ENCODE results near the gene CSPG4.
"Not testable (repeated sequence)": the region's sequence is repeated elsewhere in the genome, so short reads cannot be mapped to it uniquely, and the experiment has no call there.

CSPG4 gene

GRCh38 chr15:75696854-75697259 is 15.8 kb downstream of the CSPG4 start:
- Mint-ChIP-seq H3K36me3 (no peaks in the 10 kb centered on the region), H3K9me3 (no peaks in the 10 kb centered on the region), H3K27ac (no peak overlapping the region), H3K4me3 (no peak overlapping the region), H3K4me1 (peaks cover 31% of the 10 kb centered on the region), H3K27me3 (peaks cover 7% of the 10 kb centered on the region)
- ATAC-seq (ENCODE audit: low read depth) (no peak), DNase-seq (ENCODE audit: low spot score in 2 of 2) (no peak)

GRCh38 chr15:75696311-75696720 is 16.3 kb downstream of the CSPG4 start:
- H3K27me3 Mint-ChIP-seq: peaks cover 7% of the 10 kb centered on the region
- H3K9me3 Mint-ChIP-seq: no peaks in the 10 kb centered on the region
- peaks cover 31% of the 10 kb centered on the region for H3K4me1 Mint-ChIP-seq
- DNase-seq (ENCODE audit: low spot score in 2 of 2) (no peak), ATAC-seq (ENCODE audit: low read depth) (peak; percentile 21)
- H3K27ac Mint-ChIP-seq: no peak overlapping the region
- no peak overlapping the region for H3K4me3 Mint-ChIP-seq
- H3K36me3 Mint-ChIP-seq: no peaks in the 10 kb centered on the region

- Mint-ChIP-seq H3K27me3 (peaks cover 7% of the 10 kb centered on the region), H3K4me1 (peaks cover 31% of the 10 kb centered on the region), H3K4me3 (peak overlapping the region; percentile 52), H3K36me3 (no peaks in the 10 kb centered on the region), H3K27ac (peak overlapping the region; percentile 6), H3K9me3 (no peaks in the 10 kb centered on the region)
- no peak for ATAC-seq (ENCODE audit: low read depth)
- DNase-seq (ENCODE audit: low spot score in 2 of 2): no peak
Observed at GRCh38 chr15:75695634-75696310, 16.9 kb downstream of the CSPG4 start.

GRCh38 chr15:75695220-75695619 is 17.4 kb downstream of the CSPG4 start:
- DNase-seq (ENCODE audit: low spot score in 2 of 2): no peak
- H3K27ac Mint-ChIP-seq: peak overlapping the region; percentile 6
- no peak for ATAC-seq (ENCODE audit: low read depth)
- H3K36me3 Mint-ChIP-seq: no peaks in the 10 kb centered on the region
- H3K4me1 Mint-ChIP-seq: peaks cover 31% of the 10 kb centered on the region
- H3K4me3 Mint-ChIP-seq: peak overlapping the region; percentile 52
- peaks cover 7% of the 10 kb centered on the region for H3K27me3 Mint-ChIP-seq
- no peaks in the 10 kb centered on the region for H3K9me3 Mint-ChIP-seq

GRCh38 chr15:75694241-75695182 is 18.1 kb downstream of the CSPG4 start:
- peak; percentile 36 for ATAC-seq (ENCODE audit: low read depth)
- H3K27ac Mint-ChIP-seq: peak overlapping the region; percentile 6
- H3K36me3 Mint-ChIP-seq: no peaks in the 10 kb centered on the region
- DNase-seq (ENCODE audit: low spot score in 2 of 2): no peak
- H3K4me1 Mint-ChIP-seq: peaks cover 31% of the 10 kb centered on the region
- H3K4me3 Mint-ChIP-seq: no peak overlapping the region
- H3K27me3 Mint-ChIP-seq: peaks cover 7% of the 10 kb centered on the region
- no peaks in the 10 kb centered on the region for H3K9me3 Mint-ChIP-seq

- no peak overlapping the region for H3K27ac Mint-ChIP-seq
- no peaks in the 10 kb centered on the region for H3K9me3 Mint-ChIP-seq
- ATAC-seq (ENCODE audit: low read depth) (no peak), DNase-seq (ENCODE audit: low spot score in 2 of 2) (no peak)
- H3K27me3 Mint-ChIP-seq: peaks cover 7% of the 10 kb centered on the region
- H3K4me1 Mint-ChIP-seq: peaks cover 24% of the 10 kb centered on the region
- H3K4me3 Mint-ChIP-seq: no peak overlapping the region
- H3K36me3 Mint-ChIP-seq: no peaks in the 10 kb centered on the region
Observed at GRCh38 chr15:75693501-75694240, 19.0 kb downstream of the CSPG4 start.

- H3K4me3 Mint-ChIP-seq; DNase-seq (ENCODE audit: low spot score in 2 of 2); ATAC-seq (ENCODE audit: low read depth); H3K36me3 Mint-ChIP-seq; H3K9me3 Mint-ChIP-seq; H3K27ac Mint-ChIP-seq: not testable (repeated sequence)
- H3K27me3 Mint-ChIP-seq: peaks cover 10% of the 10 kb centered on the region
- peaks cover 24% of the 10 kb centered on the region for H3K4me1 Mint-ChIP-seq
Observed at GRCh38 chr15:75693028-75693427, 19.6 kb downstream of the CSPG4 start.

- peak; percentile 13 for ATAC-seq (ENCODE audit: low read depth)
- not testable (repeated sequence) for H3K27ac Mint-ChIP-seq; DNase-seq (ENCODE audit: low spot score in 2 of 2); H3K36me3 Mint-ChIP-seq; H3K9me3 Mint-ChIP-seq
- Mint-ChIP-seq H3K4me1 (peaks cover 24% of the 10 kb centered on the region), H3K27me3 (peaks cover 11% of the 10 kb centered on the region), H3K4me3 (peak overlapping the region; percentile 50)
Observed at GRCh38 chr15:75692311-75692710, 20.3 kb downstream of the CSPG4 start.

- H3K27me3 Mint-ChIP-seq; H3K9me3 Mint-ChIP-seq; ATAC-seq (ENCODE audit: low read depth); DNase-seq (ENCODE audit: low spot score in 2 of 2); H3K27ac Mint-ChIP-seq; H3K4me3 Mint-ChIP-seq; H3K36me3 Mint-ChIP-seq: not testable (repeated sequence)
- peaks cover 17% of the 10 kb centered on the region for H3K4me1 Mint-ChIP-seq
Observed at GRCh38 chr15:75689429-75689828, 23.2 kb downstream of the CSPG4 start.

- H3K36me3 Mint-ChIP-seq: no peaks in the 10 kb centered on the region
- DNase-seq (ENCODE audit: low spot score in 2 of 2) (no peak), ATAC-seq (ENCODE audit: low read depth) (no peak)
- H3K4me1 Mint-ChIP-seq: peaks cover 14% of the 10 kb centered on the region
- H3K9me3 Mint-ChIP-seq: no peaks in the 10 kb centered on the region
- H3K27ac Mint-ChIP-seq: no peak overlapping the region
- H3K4me3 Mint-ChIP-seq: no peak overlapping the region
- H3K27me3 Mint-ChIP-seq: peaks cover 9% of the 10 kb centered on the region
Observed at GRCh38 chr15:75688831-75689230, 23.8 kb downstream of the CSPG4 start.

- peaks cover 14% of the 10 kb centered on the region for H3K4me1 Mint-ChIP-seq
- no peaks in the 10 kb centered on the region for H3K9me3 Mint-ChIP-seq
- H3K27me3 Mint-ChIP-seq: peaks cover 9% of the 10 kb centered on the region
- no peak overlapping the region for H3K27ac Mint-ChIP-seq
- ATAC-seq (ENCODE audit: low read depth) (no peak), DNase-seq (ENCODE audit: low spot score in 2 of 2) (no peak)
- no peak overlapping the region for H3K4me3 Mint-ChIP-seq
- no peaks in the 10 kb centered on the region for H3K36me3 Mint-ChIP-seq
Observed at GRCh38 chr15:75688278-75688557, 24.4 kb downstream of the CSPG4 start.

GRCh38 chr15:75687486-75688277 is 25.0 kb downstream of the CSPG4 start:
- Mint-ChIP-seq H3K36me3 (no peaks in the 10 kb centered on the region), H3K27ac (no peak overlapping the region), H3K4me3 (no peak overlapping the region), H3K27me3 (peaks cover 9% of the 10 kb centered on the region), H3K9me3 (no peaks in the 10 kb centered on the region), H3K4me1 (peaks cover 9% of the 10 kb centered on the region)
- DNase-seq (ENCODE audit: low spot score in 2 of 2) (no peak), ATAC-seq (ENCODE audit: low read depth) (no peak)

- ATAC-seq (ENCODE audit: low read depth): peak; percentile 79
- DNase-seq (ENCODE audit: low spot score in 2 of 2): peak; percentile 80 to 87
Observed at GRCh38 chr15:75686212-75686642, 26.4 kb downstream of the CSPG4 start.

More at GRCh38 chr15:75686212-75686642, 26.4 kb downstream of the CSPG4 start:
- H3K27ac Mint-ChIP-seq: peak overlapping the region; percentile 24
- H3K9me3 Mint-ChIP-seq, H3K4me1 Mint-ChIP-seq, H3K36me3 Mint-ChIP-seq, H3K27me3 Mint-ChIP-seq, H3K4me3 Mint-ChIP-seq: not testable (repeated sequence)
